H9 (cell line): ENCODE data around the gene ENPP1. TPM values are rescaled to one million over a fixed set of nuclear protein-coding genes. Genes with fewer than 3 reads are reported as not detected.

Source experiments
- DNase-seq: peaks from one replicate; pipeline ENCODE4 v3.0.0-alpha.2; 2017
- H2AFZ ChIP-seq: one replicate; pipeline ENCODE4 v1.6.1; 2013; ENCODE audit warnings: mild to moderate bottlenecking, low read length, control low read depth, moderate library complexity
- H2AK5ac ChIP-seq: 2 replicates; pipeline ENCODE4 v1.6.1; 2013; ENCODE audit warnings: low read length, control low read depth, mixed read lengths; ENCODE audit not compliant: insufficient read length
- H2BK120ac ChIP-seq: one replicate; pipeline ENCODE4 v1.6.1; 2013; ENCODE audit warnings: low read depth, mild to moderate bottlenecking, low read length, control low read depth, inconsistent platforms; ENCODE audit not compliant: poor library complexity, severe bottlenecking
- H2BK12ac ChIP-seq: 2 replicates; pipeline ENCODE4 v1.6.1; 2013; ENCODE audit warnings: low read length, control low read depth, mixed read lengths, low read depth; ENCODE audit not compliant: insufficient read length
- H2BK15ac ChIP-seq: 2 replicates; pipeline ENCODE4 v1.6.1; 2013; ENCODE audit warnings: low read depth, low read length, control low read depth
- H2BK20ac ChIP-seq: one replicate; pipeline ENCODE4 v1.6.1; 2013; ENCODE audit warnings: low read depth, mild to moderate bottlenecking, low read length, control low read depth, inconsistent platforms; ENCODE audit not compliant: poor library complexity, severe bottlenecking
- H2BK5ac ChIP-seq: 2 replicates; pipeline ENCODE4 v1.6.1; 2013; ENCODE audit warnings: low read length, control low read depth, mixed read lengths; ENCODE audit not compliant: insufficient read length
- H3K14ac ChIP-seq: 2 replicates; pipeline ENCODE4 v1.6.1; 2013; ENCODE audit warnings: low read length, control low read depth; ENCODE audit not compliant: insufficient read depth
- H3K18ac ChIP-seq: 2 replicates; pipeline ENCODE4 v1.6.1; 2013; ENCODE audit warnings: low read depth, mild to moderate bottlenecking, mixed read lengths, low read length, control low read depth; ENCODE audit not compliant: insufficient read length
- H3K23ac ChIP-seq: 2 replicates; pipeline ENCODE4 v1.6.1; 2013; ENCODE audit warnings: low read length, control low read depth, mixed read lengths, low read depth; ENCODE audit not compliant: insufficient read length
- H3K23me2 ChIP-seq: 2 replicates; pipeline ENCODE4 v1.6.1; 2013; ENCODE audit warnings: low read depth, mild to moderate bottlenecking, mixed read lengths, low read length, control low read depth; ENCODE audit not compliant: insufficient read length, poor library complexity, severe bottlenecking
- H3K27ac ChIP-seq: 2 replicates; pipeline ENCODE4 v1.5.1; 2013; ENCODE audit warnings: low read length, control low read depth, mixed read lengths, low read depth; ENCODE audit not compliant: insufficient read length
- H3K27me3 ChIP-seq: 2 replicates; pipeline ENCODE4 v1.6.1; 2013; ENCODE audit warnings: low read length, control low read depth, inconsistent platforms; ENCODE audit not compliant: insufficient read depth
- H3K4ac ChIP-seq: 2 replicates; pipeline ENCODE4 v1.6.1; 2013; ENCODE audit warnings: low read depth, mild to moderate bottlenecking, control low read depth, inconsistent platforms, low read length, moderate library complexity
- H3K4me1 ChIP-seq: 2 replicates; pipeline ENCODE4 v1.6.1; 2013; ENCODE audit warnings: low read length, control low read depth, inconsistent platforms; ENCODE audit not compliant: insufficient read depth
- H3K4me2 ChIP-seq: 2 replicates; pipeline ENCODE4 v1.6.1; 2013; ENCODE audit warnings: low read length, control low read depth, mixed read lengths; ENCODE audit not compliant: insufficient read length, insufficient read depth
- H3K56ac ChIP-seq: 2 replicates; pipeline ENCODE4 v1.6.1; 2013; ENCODE audit warnings: low read depth, mild to moderate bottlenecking, mixed read lengths, low read length, control low read depth; ENCODE audit not compliant: insufficient read length
- H3K79me1 ChIP-seq: 2 replicates; pipeline ENCODE4 v1.6.1; 2013; ENCODE audit warnings: low read depth, mild to moderate bottlenecking, moderate library complexity, low read length, control low read depth, inconsistent platforms; ENCODE audit not compliant: insufficient read depth, poor library complexity, severe bottlenecking
- H3K79me2 ChIP-seq: 2 replicates; pipeline ENCODE4 v1.6.1; 2013; ENCODE audit warnings: low read length, control low read depth, inconsistent platforms; ENCODE audit not compliant: insufficient read depth
- H3K9ac ChIP-seq: 2 replicates; pipeline ENCODE4 v1.6.1; 2013; ENCODE audit warnings: low read length, control low read depth, mixed read lengths; ENCODE audit not compliant: insufficient read length; ENCODE audit errors: extremely low read depth
- H3K9me3 ChIP-seq: one replicate; pipeline ENCODE4 v1.6.1; 2013; ENCODE audit warnings: low read depth, low read length, inconsistent platforms; ENCODE audit not compliant: control insufficient read depth
- H3T11ph ChIP-seq: one replicate; pipeline ENCODE4 v1.6.1; 2013; ENCODE audit warnings: mild to moderate bottlenecking, low read length, control low read depth, inconsistent platforms
- H4K20me1 ChIP-seq: one replicate; pipeline ENCODE4 v1.6.1; 2013; ENCODE audit not compliant: control insufficient read depth, insufficient read length, insufficient read depth
- H4K5ac ChIP-seq: 2 replicates; pipeline ENCODE4 v1.6.1; 2013; ENCODE audit warnings: low read depth, mild to moderate bottlenecking, mixed read lengths, low read length, control low read depth; ENCODE audit not compliant: insufficient read length
- H4K8ac ChIP-seq: replicated peaks from 2 replicates; pipeline ENCODE4 v1.6.1; 2013; ENCODE audit warnings: low read length, control low read depth, mixed read lengths, low read depth; ENCODE audit not compliant: insufficient read length
- H4K91ac ChIP-seq: 2 replicates; pipeline ENCODE4 v1.6.1; 2013; ENCODE audit warnings: low read depth, mild to moderate bottlenecking, moderate library complexity, mixed read lengths, low read length, control low read depth; ENCODE audit not compliant: insufficient read length
- H3K27ac Mint-ChIP-seq, 3 experiments: 2 replicates in 2 of 3; 3 replicates in 1 of 3; pipeline ENCODE4 v1.8.0; 2020 to 2021; ENCODE audit warnings: mixed read lengths in 3 of 3, mild to moderate bottlenecking in 1 of 3, moderate library complexity in 1 of 3
- H3K27me3 Mint-ChIP-seq: 2 replicates; pipeline ENCODE4 v1.8.0; 2021; ENCODE audit warnings: low read depth, mild to moderate bottlenecking, moderate library complexity, mixed read lengths
- H3K36me3 Mint-ChIP-seq, 3 experiments: 2 replicates in 2 of 3; 3 replicates in 1 of 3; pipeline ENCODE4 v1.8.0; 2020 to 2021; ENCODE audit warnings: low read depth in 3 of 3, mixed read lengths in 3 of 3; ENCODE audit not compliant: insufficient read depth in 1 of 3
- H3K4me1 Mint-ChIP-seq, 2 experiments: 2 replicates each; pipeline ENCODE4 v1.8.0; 2020; ENCODE audit warnings: mixed read lengths in 2 of 2
- H3K4me3 Mint-ChIP-seq, 2 experiments: 2 replicates in 1 of 2; 3 replicates in 1 of 2; pipeline ENCODE4 v1.8.0; 2020 to 2021; ENCODE audit warnings: mild to moderate bottlenecking in 2 of 2, mixed read lengths in 2 of 2, moderate library complexity in 1 of 2
- H3K9me3 Mint-ChIP-seq, 2 experiments: 2 replicates in 1 of 2; 3 replicates in 1 of 2; pipeline ENCODE4 v1.8.0; 2020; ENCODE audit warnings: mild to moderate bottlenecking in 2 of 2, mixed read lengths in 2 of 2, moderate library complexity in 1 of 2
- WGBS: extraction: QIAGEN DNeasy Blood & Tissue Kit; methylation state at CpG from one replicate; pipeline ENCODE4 v1.1.7; 2013; ENCODE audit warnings: missing lambda C conversion rate, low lambda C conversion rate, mixed read lengths; ENCODE audit not compliant: insufficient read length; ENCODE audit errors: extremely low coverage; 5-methylcytosine and 5-hydroxymethylcytosine counted together
- total RNA-seq: library from RNA; stranded (reverse); gene quantifications from 2 replicates; pipeline ENCODE4 v1.2.1, GENCODE V29; 2021
- TF ChIP-seq, protein P1 (sequence below): fragments of 200-600 bp; sonication (generic); conservative IDR thresholded peaks from 3 replicates; pipeline ENCODE4 v1.8.0; 2021; ENCODE audit warnings: antibody characterized with exemption, mild to moderate bottlenecking

Gene ENPP1
- total RNA-seq, 1 experiment from 2014 or later = 22.5 TPM

- Histone ChIP-seq H3K4ac (no peak overlapping the region), H2BK20ac (no peak overlapping the region), H3K79me1 (no peaks in the 10 kb centered on the region), H3K4me2 (no peak overlapping the region), H4K5ac (no peak overlapping the region), H2BK15ac (no peak overlapping the region), H3K4me1 (no peaks in the 10 kb centered on the region), H3K23me2 (peaks cover 2% of the 10 kb centered on the region), H4K20me1 (no peaks in the 10 kb centered on the region), H3K18ac (no peak overlapping the region), H3K79me2 (no peaks in the 10 kb centered on the region), H4K8ac (no peak overlapping the region), H2AFZ (no peak overlapping the region), H2BK5ac (no peak overlapping the region), H3K56ac (no peak overlapping the region), H3K23ac (no peak overlapping the region), H4K91ac (no peak overlapping the region), H3K27me3 (0 out of 2 replicates have a peak, but pooled peaks cover 2% of the 10 kb centered on the region), H2AK5ac (no peak overlapping the region), H3K27ac (no peak overlapping the region), H2BK12ac (no peak overlapping the region), H3K9ac (no peak overlapping the region), H2BK120ac (no peak overlapping the region), H3T11ph (no peak overlapping the region), H3K14ac (no peak overlapping the region), H3K9me3 (no peaks in the 10 kb centered on the region)
- TF ChIP-seq, protein P1, sequence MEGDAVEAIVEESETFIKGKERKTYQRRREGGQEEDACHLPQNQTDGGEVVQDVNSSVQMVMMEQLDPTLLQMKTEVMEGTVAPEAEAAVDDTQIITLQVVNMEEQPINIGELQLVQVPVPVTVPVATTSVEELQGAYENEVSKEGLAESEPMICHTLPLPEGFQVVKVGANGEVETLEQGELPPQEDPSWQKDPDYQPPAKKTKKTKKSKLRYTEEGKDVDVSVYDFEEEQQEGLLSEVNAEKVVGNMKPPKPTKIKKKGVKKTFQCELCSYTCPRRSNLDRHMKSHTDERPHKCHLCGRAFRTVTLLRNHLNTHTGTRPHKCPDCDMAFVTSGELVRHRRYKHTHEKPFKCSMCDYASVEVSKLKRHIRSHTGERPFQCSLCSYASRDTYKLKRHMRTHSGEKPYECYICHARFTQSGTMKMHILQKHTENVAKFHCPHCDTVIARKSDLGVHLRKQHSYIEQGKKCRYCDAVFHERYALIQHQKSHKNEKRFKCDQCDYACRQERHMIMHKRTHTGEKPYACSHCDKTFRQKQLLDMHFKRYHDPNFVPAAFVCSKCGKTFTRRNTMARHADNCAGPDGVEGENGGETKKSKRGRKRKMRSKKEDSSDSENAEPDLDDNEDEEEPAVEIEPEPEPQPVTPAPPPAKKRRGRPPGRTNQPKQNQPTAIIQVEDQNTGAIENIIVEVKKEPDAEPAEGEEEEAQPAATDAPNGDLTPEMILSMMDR = no peak
- Mint-ChIP-seq H3K9me3 (no peaks in the 10 kb centered on the region), H3K36me3 (no peaks in the 10 kb centered on the region), H3K4me1 (peaks cover 4 to 11% of the 10 kb centered on the region in 2 experiments; a peak in 3 of 4 replicates), H3K27me3 (peaks cover 14% of the 10 kb centered on the region; the same call in 1 of the 2 replicates), H3K4me3 (no peak overlapping the region), H3K27ac (no peak overlapping the region)
- DNase-seq = no peak
- WGBS = no CpG with 5 or more reads among the region's 3 CpGs
Measured at GRCh38 chr6:131775886-131776285, 31.9 kb upstream of the ENPP1 start.
